Mucosa of gallbladder (tissue), 1 donor: Measurements from ENCODE around the gene RIT2. TPM values are rescaled to one million over a fixed set of nuclear protein-coding genes. Genes with fewer than 3 reads are reported as not detected.

Experiments used
- total RNA-seq: library from RNA; stranded (reverse); gene quantifications from one replicate; pipeline ENCODE4 v1.2.1, GENCODE V29; 2021
- donor health status: DM: no; HTN: no; CAD: no.

The RIT2 gene
- total RNA-seq, 1 donor from 2014 or later: not detected

Other genes with a start within 250 kb of the RIT2 start
- 0.40 TPM for gene SYT4, start 161.8 kb upstream of the RIT2 start, total RNA-seq